Suppressor macrophage treated with lipopolysaccharide for 4 hours (primary cell): ENCODE results near the gene TIMP2.
"Not testable (repeated sequence)": the region's sequence is repeated elsewhere in the genome, so short reads cannot be mapped to it uniquely, and the experiment has no call there.

Experiments used
- DNase-seq: peaks from one replicate; pipeline ENCODE4 v3.0.0-alpha.2; 2020

Gene TIMP2

DNA sequence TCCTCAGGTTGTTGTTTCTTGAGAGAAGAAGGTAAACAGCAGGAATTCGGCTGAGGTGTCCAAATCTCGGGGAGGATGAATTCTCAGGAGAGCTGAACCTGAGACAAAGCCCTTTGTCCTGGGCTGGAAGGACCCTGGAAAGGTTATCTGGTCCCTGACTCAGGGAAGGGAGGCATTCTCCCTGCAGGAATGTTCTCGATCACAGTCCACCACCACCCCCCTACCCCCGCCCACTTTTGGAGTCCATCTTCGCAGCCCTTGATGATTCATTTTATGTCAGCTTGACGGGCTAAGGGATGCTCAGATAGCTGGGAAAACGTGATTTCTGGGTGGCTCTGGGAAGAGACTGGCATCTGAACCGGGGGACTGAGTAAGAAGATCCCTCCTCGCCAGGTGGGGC lies 20.8 kb downstream of the TIMP2 start:
- DNase-seq, result no peak

DNA sequence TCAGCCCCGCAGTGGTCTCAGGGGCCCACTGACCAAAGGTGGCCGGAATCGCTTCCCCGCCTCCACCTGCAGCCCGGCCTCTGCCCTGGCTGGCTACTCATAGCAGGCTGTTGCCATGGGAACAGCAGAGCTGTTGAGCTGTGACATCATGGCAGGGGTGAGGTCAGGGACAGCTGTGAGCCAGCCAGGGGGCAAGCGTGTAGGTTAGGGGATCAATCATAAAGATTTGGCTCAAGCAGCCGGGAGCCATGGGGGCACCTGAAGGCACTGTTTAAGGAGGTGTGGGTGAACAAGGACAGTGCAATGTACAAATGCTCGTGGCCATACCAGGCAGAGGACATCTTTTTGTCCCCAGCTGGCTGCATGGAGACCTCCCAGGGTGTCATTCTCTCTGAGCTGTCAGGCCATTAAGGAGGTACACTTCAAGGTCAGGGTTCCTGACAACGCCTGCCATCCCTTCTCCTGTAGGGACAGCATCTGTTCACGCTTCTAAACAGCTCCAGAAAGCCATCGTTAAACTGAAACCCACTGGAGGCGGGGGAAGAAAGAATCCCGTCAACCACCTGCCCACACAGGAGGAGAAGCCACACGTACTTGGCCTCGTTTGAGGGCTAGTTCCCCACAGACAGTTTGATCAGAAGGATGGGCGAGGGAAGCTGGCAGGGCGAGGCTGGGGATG lies 21.9 kb downstream of the TIMP2 start, which contains the start of gene CEP295NL:
Gene CEP295NL (minus strand): TSS at position 101 of the 679 bp plus-strand sequence. CDS start 1,373 bp downstream, outside the sequence.
- no peak for DNase-seq

DNA sequence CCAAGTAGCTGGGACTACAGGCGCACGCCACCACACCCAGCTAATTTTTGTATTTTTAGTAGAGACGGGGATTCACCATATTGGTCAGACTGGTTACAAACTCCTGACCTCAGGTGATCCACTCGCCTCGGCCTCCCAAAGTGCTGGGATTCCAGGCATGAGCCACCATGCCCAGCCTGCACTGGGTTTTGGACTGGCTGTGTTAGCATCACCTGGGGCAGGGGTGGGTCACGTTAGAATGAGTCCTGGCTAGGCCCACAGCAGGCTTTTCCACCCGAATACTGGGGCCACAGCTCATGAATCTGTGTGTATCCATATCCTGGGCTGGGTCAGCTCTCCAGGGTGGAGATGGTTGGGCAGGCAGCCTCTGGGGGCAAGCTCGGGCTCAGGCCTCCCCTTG lies 23.0 kb downstream of the TIMP2 start:
- not testable (repeated sequence) for DNase-seq

DNA sequence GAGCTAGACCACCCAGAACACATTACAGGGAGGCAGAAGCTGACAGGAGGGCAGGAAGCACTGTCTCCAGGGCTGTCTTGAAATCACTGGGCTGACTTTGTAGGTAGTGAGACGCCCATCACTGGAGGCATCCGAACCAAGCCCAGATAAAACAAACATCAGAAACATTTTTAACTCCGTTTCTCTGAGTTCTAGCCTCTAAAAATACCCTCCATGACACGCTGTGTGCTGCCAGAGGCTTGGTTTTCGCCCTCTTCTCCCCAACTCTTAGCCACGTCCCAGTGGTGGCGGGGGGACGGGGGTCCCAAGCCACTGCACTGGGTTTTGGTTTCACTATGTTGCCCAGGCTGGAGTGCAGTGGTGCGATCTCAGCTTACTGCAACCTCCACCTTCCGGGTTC lies 23.4 kb downstream of the TIMP2 start:
- DNase-seq, result no peak

- no peak for DNase-seq
Observed at GRCh38 chr17:78900816-78901215, 24.4 kb downstream of the TIMP2 start.

GRCh38 chr17:78899361-78900260 lies 25.6 kb downstream of the TIMP2 start:
- DNase-seq, result no peak

DNA sequence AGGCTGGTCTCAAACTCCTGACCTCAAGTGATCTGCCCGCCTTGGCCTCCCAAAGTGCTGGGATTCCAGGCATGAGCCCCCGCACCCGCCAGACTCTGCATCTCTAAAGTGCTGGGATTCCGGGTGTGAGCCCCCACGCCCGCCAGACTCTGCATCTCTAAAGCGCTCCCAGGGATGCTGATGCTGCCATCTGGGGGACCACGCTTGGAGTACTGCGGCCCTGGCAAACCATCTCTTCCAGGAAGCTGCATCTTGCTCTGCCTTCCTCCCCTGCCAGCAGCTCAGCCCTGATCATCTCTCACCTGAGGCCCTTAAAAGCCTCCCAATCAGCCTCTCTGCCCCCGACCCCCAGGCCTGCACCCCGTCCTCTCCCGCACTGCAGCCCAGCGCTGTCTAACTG lies 26.2 kb downstream of the TIMP2 start:
- DNase-seq, result no peak

DNA sequence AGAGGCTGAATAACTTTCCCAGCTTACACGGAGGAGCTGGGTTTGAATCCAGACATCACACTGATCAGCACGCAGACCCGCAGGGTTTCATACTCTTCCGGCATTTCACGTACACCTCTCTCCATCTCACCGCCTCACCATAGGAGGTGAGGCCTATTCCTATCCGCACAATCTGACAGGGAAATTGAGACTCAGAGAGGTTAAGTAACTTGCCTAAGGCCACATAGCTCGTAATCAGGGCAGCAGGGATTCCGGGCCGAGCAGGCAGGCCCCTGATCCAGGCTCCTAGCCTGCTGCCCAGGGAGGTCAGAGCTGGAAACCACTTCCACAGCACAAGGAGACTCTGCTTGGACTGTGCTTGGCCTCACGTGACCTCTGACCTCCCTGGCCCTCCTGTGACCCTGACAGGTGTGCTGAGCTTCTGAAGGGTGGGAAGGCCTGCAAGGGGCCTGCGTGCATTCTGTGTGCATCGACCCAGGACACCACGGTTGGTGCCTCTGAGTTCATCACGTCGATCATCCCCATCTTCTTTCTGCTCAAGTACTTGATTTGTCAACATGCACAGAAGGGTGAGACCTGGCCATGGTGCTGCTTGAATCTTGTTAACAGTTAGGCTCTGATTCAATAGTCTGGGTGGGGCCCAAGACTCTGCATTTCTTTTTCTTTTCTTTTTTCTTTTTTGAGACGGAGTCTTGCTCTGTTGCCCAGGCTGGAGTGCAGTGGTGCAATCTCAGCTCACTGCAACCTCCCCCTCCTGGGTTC lies 26.9 kb downstream of the TIMP2 start:
- no peak for DNase-seq

- no peak for DNase-seq
Observed at GRCh38 chr17:78897664-78898047, 27.5 kb downstream of the TIMP2 start.

- no peak for DNase-seq
Observed at GRCh38 chr17:78896834-78897663, 28.1 kb downstream of the TIMP2 start.

GRCh38 chr17:78896091-78896833 lies 28.9 kb downstream of the TIMP2 start:
- DNase-seq, result no peak

DNA sequence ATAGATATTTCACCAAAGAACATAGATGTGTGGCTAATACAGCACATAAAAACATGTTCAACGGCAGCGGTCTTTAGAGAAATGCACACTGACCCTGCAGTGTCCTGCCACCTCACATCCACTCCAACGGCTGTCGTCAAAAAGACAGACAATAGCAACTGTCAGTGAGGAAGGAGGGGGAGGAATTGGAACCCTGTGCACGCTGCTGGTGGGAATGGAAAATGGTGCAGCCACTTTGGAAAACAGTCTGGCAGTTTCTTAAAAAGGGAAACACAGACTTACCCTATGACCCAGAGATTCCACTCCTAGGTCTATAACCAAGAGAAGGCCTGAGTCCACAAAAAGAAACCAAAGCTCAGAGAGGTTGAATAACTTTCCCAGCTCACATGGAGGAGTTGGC lies 29.9 kb downstream of the TIMP2 start:
- DNase-seq, result no peak

DNA sequence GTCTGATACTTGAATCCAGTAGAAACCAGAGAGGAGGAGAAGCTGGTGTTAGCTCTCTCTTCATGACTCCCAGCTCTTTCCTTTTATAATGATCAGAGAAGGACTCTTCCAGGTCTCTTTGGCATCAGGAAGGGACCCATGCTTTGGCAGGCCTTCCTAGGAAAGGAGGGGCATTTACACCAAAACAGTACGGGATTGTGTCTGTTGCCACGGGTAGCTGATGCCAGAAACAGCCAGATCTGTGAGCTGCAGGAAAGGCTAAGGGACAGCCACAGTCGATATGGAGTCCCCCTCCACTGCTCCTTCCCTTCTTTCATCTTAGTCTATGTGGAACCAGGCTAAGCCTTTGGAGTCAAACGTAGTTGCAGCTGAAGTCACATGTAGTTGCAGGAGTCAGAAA lies 31.5 kb downstream of the TIMP2 start:
- DNase-seq, result no peak

GRCh38 chr17:78892936-78893379 lies 32.2 kb downstream of the TIMP2 start:
- no peak for DNase-seq

- no peak for DNase-seq
Observed at GRCh38 chr17:78892520-78892919, 32.7 kb downstream of the TIMP2 start.

DNA sequence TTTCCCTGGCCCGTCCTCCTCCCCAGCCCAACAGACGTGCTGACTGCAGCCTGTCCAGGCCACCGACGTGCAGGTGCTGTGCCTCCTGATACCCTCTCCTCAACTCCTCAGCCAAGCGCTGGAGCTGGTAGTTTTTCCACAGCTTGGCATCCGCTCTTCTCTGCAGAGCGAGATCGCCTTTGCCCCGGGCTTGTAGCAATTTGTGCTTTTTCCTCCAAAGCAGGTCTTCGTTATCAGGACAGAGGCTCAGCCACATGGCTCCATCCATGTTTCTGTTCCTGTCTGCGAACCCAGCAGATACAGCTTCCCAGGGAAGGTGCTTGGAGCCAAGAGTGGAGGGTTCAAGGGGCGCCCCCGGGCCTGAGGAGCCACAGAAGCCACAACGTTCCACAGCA lies 33.1 kb downstream of the TIMP2 start:
- DNase-seq, result no peak

DNA sequence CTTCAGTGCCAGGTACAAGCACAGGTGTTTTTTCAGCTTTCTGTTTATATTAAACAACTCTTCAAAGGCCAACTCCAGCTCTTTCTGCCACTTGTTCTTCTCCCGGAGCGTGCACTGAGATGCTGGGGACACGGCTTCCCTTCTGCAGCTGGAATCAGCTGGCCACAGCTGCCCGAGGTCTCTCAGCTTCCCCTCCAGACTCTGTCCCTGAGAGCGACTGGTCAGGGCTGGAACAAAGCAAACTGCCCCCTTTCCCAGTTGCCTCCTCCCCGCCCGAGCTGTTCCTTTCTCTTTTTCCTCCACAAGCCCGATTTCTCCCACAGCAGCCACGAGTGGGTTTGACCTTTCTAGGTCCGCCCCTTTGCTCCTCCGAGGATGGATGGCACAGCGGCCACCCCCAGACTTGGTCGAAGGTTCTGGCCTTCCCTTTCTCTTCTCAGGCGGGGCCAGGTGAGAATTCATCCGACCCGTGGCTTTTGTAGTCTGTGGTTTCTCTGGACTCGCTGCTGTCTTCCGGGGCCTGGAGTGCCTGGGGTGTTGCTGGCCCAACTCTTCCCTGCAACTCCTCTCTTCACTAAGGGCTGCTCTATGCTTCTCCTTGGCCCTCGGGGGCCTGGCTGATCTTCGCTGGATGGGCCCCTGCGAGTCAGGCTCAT lies 33.7 kb downstream of the TIMP2 start:
- DNase-seq, result no peak

DNA sequence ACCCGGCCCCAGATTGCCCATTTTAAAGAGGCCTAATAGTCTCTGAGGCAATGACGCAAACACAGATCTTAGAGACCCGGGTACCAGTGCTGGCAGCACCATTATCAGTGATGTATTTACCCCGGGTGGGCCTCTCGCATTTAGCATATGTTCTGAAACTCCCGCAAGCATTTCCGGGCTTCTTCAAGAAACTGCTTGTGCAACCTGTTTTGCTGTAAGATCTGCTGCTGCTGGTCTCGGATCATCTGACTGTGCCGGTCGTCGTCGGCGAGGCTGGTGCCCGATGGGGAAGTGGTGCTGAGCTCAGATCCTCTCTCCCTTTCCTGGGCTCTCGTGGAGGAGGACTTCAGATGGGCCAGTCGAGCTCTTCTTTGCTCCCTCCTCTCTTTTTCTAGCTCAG lies 34.7 kb downstream of the TIMP2 start:
- DNase-seq, result peak; percentile 96

DNA sequence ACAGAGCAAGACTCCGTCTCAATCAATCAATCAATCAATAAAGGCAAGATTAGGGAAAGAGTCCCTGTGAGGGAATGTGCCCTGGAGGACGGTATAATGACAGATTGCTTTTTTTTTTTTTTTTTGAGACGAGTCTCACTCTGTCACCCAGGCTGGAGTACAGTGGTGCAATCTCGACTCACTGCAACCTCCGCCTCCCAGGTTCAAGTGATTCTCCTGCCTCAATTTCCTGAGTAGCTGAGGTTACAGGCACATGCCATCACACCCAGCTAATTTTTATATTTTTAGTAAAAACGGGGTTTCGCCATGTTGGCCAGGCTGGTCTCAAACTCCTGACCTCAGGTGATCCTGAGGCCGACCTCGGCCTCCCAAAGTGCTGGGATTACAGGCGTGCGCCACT lies 35.1 kb downstream of the TIMP2 start:
- not testable (repeated sequence) for DNase-seq

DNA sequence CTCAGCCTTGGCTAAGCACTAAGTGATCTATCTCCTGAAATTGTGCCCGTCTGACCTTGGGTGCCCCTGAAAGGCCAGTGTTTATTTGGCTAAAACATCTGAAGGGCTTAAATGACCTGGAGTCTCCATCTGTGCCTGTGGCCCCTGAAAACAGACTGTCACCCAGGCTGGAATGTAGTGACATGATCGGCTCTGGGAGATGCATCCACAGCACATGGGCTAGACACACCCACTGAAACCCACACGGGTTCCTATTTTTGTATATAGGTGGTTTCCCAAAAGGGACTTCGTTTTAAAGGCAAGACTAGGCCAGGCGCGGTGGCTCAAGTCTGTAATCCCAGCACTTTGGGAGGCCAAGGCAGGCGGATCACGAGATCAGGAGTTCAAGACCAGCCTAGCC lies 35.7 kb downstream of the TIMP2 start:
- DNase-seq, result peak; percentile 90

DNA sequence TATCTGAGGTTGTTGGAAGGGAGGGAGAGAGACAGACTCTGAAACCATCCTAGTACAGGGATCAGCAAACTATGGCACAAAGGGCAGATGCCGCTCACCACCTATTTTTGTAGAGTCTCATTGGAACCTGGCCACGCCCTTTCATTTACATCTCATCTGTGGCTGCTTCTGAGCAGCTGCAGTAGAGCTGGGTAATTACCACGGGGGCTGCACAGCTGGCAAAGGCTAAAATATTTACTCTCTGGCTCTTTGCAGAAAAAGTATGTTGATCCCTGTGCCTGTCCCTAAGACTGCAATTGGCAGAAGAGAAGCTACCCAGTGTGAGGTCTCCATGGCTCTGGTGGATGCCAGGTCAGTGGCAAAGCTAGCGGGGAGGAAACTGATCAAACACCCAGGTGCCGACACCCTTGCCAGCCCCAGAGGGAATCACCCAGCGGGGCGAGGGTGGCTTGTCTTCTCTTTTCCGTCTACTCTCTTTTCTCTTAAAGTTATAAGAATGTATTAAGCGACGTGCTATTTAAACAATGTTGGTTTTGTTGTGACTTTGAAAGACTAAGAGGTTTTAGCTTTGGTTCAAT lies 36.2 kb downstream of the TIMP2 start:
- no peak for DNase-seq
